AG10803 (cell line): ENCODE measurements around the gene REPS2.
A peak's percentile ranks its signal among the peaks of the same experiment; 100 is the strongest.
"Not testable (repeated sequence)": the region's sequence is repeated elsewhere in the genome, so short reads cannot be mapped to it uniquely, and the experiment has no call there.

Experiments used
- DNase-seq: peaks from one replicate; pipeline ENCODE4 v3.0.0; 2010; ENCODE audit warnings: low read depth
- H3K4me3 ChIP-seq: 2 replicates; pipeline ENCODE4 v1.5.1; 2011; ENCODE audit warnings: mild to moderate bottlenecking, low read length, control low read depth
- CTCF ChIP-seq: conservative IDR thresholded peaks from 2 replicates; pipeline ENCODE4 v1.5.1; 2011; ENCODE audit warnings: mild to moderate bottlenecking, low read length, control low read depth, inconsistent platforms

Gene REPS2

GRCh38 chrX:16934185-16934584 is 12.3 kb upstream of the REPS2 start:
- DNase-seq: no peak
- no peak for TF ChIP-seq CTCF
- H3K4me3 ChIP-seq: no peak overlapping the region

- TF ChIP-seq CTCF: no peak
- no peak for DNase-seq
- peak overlapping the region; percentile 39 for H3K4me3 ChIP-seq
Observed at GRCh38 chrX:16946971-16947562, 609 bp downstream of the REPS2 start.

GRCh38 chrX:16950423-16950822 is 4.0 kb downstream of the REPS2 start:
- DNase-seq: no peak
- no peak overlapping the region for H3K4me3 ChIP-seq
- no peak for TF ChIP-seq CTCF

GRCh38 chrX:16953606-16954211 is 7.3 kb downstream of the REPS2 start:
- DNase-seq: no peak
- no peak overlapping the region for H3K4me3 ChIP-seq
- no peak for TF ChIP-seq CTCF

GRCh38 chrX:16957751-16958150 is 11.3 kb downstream of the REPS2 start:
- no peak overlapping the region for H3K4me3 ChIP-seq
- no peak for TF ChIP-seq CTCF
- DNase-seq: no peak

GRCh38 chrX:16958356-16958755 is 11.9 kb downstream of the REPS2 start:
- TF ChIP-seq CTCF: no peak
- no peak for DNase-seq
- no peak overlapping the region for H3K4me3 ChIP-seq

- not testable (repeated sequence) for DNase-seq, H3K4me3 ChIP-seq
Observed at GRCh38 chrX:16962661-16963060, 16.2 kb downstream of the REPS2 start.

- no peak for DNase-seq
- H3K4me3 ChIP-seq: no peak overlapping the region
- no peak for TF ChIP-seq CTCF
Observed at GRCh38 chrX:16963216-16963615, 16.8 kb downstream of the REPS2 start.

GRCh38 chrX:16964976-16965375 is 18.5 kb downstream of the REPS2 start:
- DNase-seq, H3K4me3 ChIP-seq: not testable (repeated sequence)
